ENCODE data around the gene LRP1B.

- TF ChIP-seq CTCF (IDR thresholded peaks at IDR 0.05; ENCODE audit: low read length) (no peak), EZH2 (optimal IDR thresholded peaks at IDR 0.05; ENCODE audit: low read depth, low read length) (no peak), EZH2phosphoT487 (IDR thresholded peaks at IDR 0.05; ENCODE audit: low read length) (no peak)
Observed at GRCh38 chr2:141534666-141535362, 596.0 kb downstream of the LRP1B start.
